ENCODE data around the gene ARHGAP5.

DNA sequence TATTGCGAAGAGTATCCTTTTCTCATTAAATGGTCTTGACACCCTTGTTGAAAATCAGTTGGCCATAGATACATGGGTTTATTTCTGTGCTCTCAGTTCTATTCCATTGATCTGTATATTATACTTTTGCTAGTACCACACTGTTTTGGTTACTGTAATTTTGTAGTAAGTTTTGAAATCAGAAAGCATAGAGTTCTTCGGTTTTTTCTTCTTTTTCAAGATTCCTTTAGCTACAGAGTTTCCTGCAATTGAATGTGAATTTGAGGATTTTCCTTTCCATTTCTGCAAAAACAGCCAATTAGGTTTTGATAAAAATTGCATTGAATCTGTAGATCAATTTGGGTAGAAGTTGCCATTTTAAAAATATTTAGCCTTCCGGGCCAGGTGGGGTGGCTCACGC, 60.2 kb downstream of the ARHGAP5 start:
- TF ChIP-seq CTCF (IDR thresholded peaks at IDR 0.05): no peak
- TF ChIP-seq EP300 (IDR thresholded peaks at IDR 0.05): no peak
